Measurements from ENCODE around the gene VPS9D1.

Gene VPS9D1

DNA sequence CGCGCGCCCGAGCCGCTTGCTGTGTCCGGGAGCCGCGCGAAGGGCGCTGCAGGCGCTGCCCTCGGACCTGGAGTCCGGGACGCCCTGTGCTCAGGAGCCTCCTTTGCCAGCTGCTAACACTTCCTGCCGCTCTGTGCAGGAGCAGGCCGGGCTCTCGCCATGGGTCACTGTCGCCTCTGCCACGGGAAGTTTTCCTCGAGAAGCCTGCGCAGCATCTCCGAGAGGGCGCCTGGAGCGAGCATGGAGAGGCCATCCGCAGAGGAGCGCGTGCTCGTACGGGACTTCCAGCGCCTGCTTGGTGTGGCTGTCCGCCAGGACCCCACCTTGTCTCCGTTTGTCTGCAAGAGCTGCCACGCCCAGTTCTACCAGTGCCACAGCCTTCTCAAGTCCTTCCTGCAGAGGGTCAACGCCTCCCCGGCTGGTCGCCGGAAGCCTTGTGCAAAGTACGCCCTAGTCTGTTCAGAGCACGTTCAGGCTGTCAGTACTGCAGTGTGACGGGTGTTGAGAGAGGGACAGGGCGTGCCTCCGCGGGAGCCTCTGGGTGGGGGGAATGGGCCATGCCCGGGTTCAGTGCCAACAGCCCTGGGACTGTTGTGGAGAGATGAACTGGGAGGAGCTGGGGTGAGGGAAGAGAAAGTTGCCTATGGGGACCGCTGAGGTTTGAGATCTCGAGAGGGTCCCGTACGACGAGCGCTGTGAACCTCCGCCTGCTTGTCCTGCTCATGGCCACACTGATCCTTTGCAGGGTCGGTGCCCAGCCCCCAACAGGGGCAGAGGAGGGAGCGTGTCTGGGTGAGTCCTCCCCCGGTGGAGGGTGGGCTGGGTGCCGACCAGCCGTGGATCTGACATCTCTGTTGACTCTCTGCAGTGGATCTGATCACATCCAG is 1.9 kb upstream of the VPS9D1 start:
- peak overlapping the region; percentile 85 for H3K27ac ChIP-seq
- TF ChIP-seq, protein P1, sequence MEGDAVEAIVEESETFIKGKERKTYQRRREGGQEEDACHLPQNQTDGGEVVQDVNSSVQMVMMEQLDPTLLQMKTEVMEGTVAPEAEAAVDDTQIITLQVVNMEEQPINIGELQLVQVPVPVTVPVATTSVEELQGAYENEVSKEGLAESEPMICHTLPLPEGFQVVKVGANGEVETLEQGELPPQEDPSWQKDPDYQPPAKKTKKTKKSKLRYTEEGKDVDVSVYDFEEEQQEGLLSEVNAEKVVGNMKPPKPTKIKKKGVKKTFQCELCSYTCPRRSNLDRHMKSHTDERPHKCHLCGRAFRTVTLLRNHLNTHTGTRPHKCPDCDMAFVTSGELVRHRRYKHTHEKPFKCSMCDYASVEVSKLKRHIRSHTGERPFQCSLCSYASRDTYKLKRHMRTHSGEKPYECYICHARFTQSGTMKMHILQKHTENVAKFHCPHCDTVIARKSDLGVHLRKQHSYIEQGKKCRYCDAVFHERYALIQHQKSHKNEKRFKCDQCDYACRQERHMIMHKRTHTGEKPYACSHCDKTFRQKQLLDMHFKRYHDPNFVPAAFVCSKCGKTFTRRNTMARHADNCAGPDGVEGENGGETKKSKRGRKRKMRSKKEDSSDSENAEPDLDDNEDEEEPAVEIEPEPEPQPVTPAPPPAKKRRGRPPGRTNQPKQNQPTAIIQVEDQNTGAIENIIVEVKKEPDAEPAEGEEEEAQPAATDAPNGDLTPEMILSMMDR (conservative IDR thresholded peaks at IDR 0.05) = no peak
- TF ChIP-seq ZFX (IDR thresholded peaks at IDR 0.05) = no peak

DNA sequence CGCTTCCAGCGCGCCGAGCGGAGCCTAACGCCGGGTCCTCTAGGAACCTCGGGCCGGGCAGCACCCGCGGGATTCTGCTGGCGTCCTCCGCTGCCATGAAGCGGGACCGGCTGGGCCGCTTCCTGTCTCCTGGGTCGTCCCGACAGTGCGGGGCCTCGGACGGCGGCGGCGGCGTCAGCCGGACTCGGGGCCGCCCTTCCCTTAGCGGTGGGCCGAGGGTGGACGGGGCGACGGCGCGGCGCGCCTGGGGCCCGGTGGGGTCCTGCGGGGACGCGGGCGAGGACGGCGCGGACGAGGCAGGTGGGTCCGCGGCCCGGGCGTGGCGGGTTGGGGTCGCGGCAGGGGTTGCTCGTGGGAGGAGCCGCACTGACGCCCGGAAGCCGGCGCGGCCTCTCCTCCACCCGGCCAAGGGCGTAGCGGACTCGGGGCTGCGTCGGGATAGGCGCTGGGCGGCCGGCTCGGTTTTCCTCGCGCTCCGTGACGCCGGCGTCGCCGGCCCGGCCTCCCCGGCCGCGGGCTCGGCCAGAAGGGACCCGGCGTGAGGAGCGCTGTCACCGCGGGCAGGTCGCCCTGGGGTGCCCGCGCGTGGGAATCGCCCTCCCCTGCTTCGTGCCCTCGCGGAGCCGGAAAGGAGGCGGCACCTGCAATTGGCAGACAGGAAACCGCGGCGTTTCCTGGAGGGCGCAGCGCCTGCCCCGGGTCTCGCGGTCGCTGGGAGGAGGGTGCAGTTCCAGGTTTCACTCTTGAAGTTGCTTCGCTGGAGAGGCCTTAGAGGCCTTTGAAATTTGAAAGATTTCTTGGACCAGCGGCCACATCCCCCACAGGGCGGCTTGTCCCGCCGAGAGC is 1.1 kb upstream of the VPS9D1 start:
- peak overlapping the region; percentile 85 for H3K27ac ChIP-seq
- TF ChIP-seq, protein P1 (conservative IDR thresholded peaks at IDR 0.05) = no peak
- 0 out of 2 replicates have a peak, but pooled peaks have one; percentile 42 for TF ChIP-seq ZFX (IDR thresholded peaks at IDR 0.05)

DNA sequence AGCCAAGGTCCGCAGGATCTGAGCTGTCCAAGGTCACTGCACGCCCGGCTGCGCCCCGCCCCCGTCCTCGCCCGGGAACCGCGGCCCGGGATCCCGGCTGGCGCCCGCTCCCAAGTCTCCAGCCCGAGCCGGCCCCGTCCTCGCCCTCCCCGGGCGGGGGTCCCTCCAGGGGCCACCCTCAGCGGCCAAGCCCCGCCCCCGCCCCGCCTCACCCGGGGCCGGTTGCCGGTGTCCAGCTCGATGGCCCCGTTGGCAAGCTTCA is 216 bp downstream of the VPS9D1 start:
- H3K27ac ChIP-seq = peak overlapping the region; percentile 85
- TF ChIP-seq, protein P1 (conservative IDR thresholded peaks at IDR 0.05) = no peak
- no peak for TF ChIP-seq ZFX (IDR thresholded peaks at IDR 0.05)

DNA sequence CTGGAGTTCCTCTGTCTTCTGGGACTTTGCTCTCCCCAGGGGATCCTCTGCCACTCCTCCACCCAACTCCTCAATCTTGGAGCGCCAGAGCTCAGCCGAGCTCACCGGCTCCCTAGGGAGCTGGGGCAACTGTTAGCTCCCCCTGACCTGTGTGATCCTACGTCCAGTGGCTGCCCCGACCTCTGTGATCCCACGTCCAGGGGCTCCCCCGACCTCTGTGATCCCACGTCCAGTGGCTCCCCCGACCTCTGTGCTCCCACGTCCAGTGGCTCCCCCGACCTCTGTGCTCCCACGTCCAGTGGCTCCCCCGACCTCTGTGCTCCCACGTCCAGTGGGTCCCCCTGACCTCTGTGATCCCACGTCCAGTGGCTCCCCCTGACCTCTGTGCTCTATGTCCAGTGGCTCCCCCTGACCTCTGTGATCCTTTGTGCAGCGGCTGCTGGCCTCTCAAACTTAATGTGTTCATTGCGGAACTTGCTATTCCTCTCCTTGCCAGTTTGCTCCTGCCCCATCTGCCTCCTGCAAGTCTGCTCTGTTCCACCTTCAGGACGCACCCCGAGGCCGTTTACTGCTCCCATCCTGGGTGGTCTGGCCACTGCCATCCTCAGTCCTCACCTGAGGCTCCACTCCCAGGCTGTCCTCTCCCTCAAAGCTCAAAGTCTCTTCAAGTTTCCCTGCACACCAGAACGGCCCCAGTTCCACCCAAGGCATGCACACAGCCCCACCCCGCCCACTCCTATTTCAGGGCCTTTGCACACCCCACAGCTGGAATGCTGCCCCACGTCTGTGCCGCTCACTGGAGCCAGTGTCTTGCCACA is 2.8 kb downstream of the VPS9D1 start:
- no peak overlapping the region for H3K27ac ChIP-seq
- TF ChIP-seq ZFX (IDR thresholded peaks at IDR 0.05) = no peak
- TF ChIP-seq, protein P1 (conservative IDR thresholded peaks at IDR 0.05) = no peak

DNA sequence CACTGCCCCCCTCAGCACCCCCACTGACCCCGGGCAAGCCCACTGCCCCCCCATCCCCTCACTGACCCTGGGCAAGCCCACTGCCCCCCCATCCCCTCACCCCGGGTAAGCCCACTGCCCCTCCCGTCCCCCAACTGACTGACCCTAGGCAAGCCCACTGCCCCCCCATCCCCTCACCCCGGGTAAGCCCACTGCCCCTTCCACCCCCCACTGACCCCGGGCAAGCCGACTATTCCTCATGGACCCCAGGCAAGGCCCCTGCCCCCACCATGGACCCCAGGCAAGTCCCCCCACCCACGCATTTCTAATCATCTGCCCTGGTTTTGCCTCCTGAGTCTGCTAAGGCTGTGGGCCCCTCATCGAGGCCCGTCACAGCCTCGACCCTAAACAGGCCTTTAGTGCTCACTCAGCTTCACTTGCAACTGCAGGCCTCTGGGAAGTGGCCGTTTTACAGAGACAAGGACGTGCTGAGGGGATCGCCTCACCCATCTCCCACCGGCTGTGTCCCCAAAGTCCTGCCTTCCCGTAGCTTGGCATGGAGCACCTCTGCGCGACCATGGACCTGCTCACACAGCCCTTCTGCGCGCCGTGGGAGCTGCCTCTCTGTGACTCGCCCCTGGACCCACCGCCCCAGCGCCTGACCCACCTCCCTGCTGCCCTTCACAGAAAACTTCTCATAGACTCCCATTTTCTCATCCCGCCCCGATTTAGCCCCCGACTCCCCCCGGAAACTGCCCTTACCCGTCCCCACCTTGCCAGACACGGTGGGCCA is 3.6 kb downstream of the VPS9D1 start:
- no peak for TF ChIP-seq ZFX (IDR thresholded peaks at IDR 0.05)
- TF ChIP-seq, protein P1 (conservative IDR thresholded peaks at IDR 0.05) = no peak
- no peak overlapping the region for H3K27ac ChIP-seq

DNA sequence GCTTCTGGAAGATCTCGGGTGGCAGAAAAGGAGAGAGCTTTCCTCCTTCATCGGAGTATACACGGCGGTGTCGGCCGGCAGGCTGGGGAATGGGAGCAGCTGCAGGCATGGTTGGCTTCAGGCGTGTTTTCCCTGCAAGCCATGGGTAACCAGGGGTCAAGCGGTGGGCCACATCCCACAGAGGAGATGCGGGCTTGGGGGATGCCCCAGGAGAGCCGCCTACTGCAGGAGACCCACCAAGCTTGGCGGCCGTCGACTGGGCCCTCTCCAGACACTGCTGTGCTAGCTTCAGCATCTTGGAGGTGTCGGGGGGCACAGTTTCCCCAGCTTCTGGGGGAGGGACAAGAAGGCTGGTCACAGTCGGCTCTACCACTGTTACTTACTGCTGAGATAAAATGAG is 4.2 kb downstream of the VPS9D1 start:
- H3K27ac ChIP-seq = no peak overlapping the region
- no peak for TF ChIP-seq ZFX (IDR thresholded peaks at IDR 0.05)
- TF ChIP-seq, protein P1 (conservative IDR thresholded peaks at IDR 0.05) = no peak

Data from C4-2B (cell line).